ENCODE data around the gene KAZN. TPM values are rescaled to one million over a fixed set of nuclear protein-coding genes. Genes with fewer than 3 reads are reported as not detected.
A peak's percentile ranks its signal among the peaks of the same experiment; 100 is the strongest.

KAZN gene
- total and polyA plus RNA-seq, 2 donors from 2014 or later: 17.4 to 60.8 TPM

DNA sequence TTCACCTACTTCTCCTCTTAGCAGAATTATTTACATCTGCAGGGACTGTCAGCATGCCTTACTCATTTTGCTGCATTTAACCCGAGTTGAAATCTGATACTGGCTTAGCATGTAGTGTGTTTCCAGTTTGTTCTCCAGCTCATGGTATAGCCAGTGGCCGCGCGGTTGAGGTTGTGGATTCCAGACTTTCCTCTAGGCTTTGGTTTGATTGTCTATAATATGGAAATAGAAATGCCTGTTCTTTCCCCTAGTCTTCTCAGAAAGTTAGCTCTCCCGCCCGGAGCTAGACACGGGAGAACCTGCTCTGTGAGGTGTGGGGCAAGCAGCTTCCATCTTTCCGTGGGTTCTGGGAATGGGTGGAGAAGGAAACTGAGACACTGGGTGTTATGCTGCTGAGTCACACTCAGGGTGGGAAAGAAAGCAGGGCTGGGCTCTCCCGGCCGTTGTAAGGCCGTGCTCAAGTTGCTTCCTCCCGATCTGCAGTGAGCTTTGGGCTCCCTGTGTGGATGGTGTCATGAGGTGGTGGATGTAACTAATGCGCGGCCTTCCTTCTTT is 348.3 kb downstream of the KAZN start:
- FAIRE-seq: no peak
- no peak overlapping the region for H3K4me3 ChIP-seq (ENCODE audit: low read length in 3 of 3)

GRCh38 chr1:14947421-14947820 is 348.9 kb downstream of the KAZN start:
- intact Hi-C loops (cut with DNase I): no loop called here
- Histone ChIP-seq H3K4me3 (ENCODE audit: low read length in 3 of 3) (no peak overlapping the region), H3K4me1 (ENCODE audit: control insufficient read depth in 2 of 3, insufficient read depth in 2 of 3, low read depth in 1 of 3, low read length in 3 of 3) (peaks cover 6 to 69% (median 65%) of the 10 kb centered on the region in 3 donors), H3K36me3 (ENCODE audit: control insufficient read depth in 2 of 3, insufficient read depth in 3 of 3, low read length in 3 of 3) (no peaks in the 10 kb centered on the region), H3K27me3 (ENCODE audit: control insufficient read depth, insufficient read depth, low read length) (no peaks in the 10 kb centered on the region), H3K27ac (ENCODE audit: low read depth in 2 of 2, low read length in 2 of 2) (peak overlapping the region; percentile 26 to 62), H3K9me3 (ENCODE audit: control insufficient read depth in 2 of 3, insufficient read depth in 1 of 3, low read length in 3 of 3) (no peaks in the 10 kb centered on the region), H3K9ac (ENCODE audit: low read length in 3 of 3) (no peak overlapping the region)
- FAIRE-seq: no peak
- DNase-seq: no peak
- TF ChIP-seq CTCF (IDR thresholded peaks at IDR 0.05; ENCODE audit: borderline replicate concordance, extremely low read depth, insufficient read depth): no peak

More for the DNA sequence above, 348.3 kb downstream of the KAZN start:
- TF ChIP-seq CTCF (IDR thresholded peaks at IDR 0.05; ENCODE audit: borderline replicate concordance, extremely low read depth, insufficient read depth): no peak
- intact Hi-C loops (cut with DNase I): no loop called here
- no peaks in the 10 kb centered on the region for H3K36me3 ChIP-seq (ENCODE audit: control insufficient read depth in 2 of 3, insufficient read depth in 3 of 3, low read length in 3 of 3)
- peak overlapping the region in 1 of 3 donors; percentile 22 for H3K9ac ChIP-seq (ENCODE audit: low read length in 3 of 3)
- peak in 1 of 5 donors; percentile 77 for DNase-seq
- H3K27ac ChIP-seq (ENCODE audit: low read depth in 2 of 2, low read length in 2 of 2): peak overlapping the region; percentile 47 to 62
- H3K4me1 ChIP-seq (ENCODE audit: control insufficient read depth in 2 of 3, insufficient read depth in 2 of 3, low read depth in 1 of 3, low read length in 3 of 3): peaks cover 8 to 71% (median 67%) of the 10 kb centered on the region in 3 donors
- no peaks in the 10 kb centered on the region for H3K27me3 ChIP-seq (ENCODE audit: control insufficient read depth, insufficient read depth, low read length)
- H3K9me3 ChIP-seq (ENCODE audit: control insufficient read depth in 2 of 3, insufficient read depth in 1 of 3, low read length in 3 of 3): no peaks in the 10 kb centered on the region

DNA sequence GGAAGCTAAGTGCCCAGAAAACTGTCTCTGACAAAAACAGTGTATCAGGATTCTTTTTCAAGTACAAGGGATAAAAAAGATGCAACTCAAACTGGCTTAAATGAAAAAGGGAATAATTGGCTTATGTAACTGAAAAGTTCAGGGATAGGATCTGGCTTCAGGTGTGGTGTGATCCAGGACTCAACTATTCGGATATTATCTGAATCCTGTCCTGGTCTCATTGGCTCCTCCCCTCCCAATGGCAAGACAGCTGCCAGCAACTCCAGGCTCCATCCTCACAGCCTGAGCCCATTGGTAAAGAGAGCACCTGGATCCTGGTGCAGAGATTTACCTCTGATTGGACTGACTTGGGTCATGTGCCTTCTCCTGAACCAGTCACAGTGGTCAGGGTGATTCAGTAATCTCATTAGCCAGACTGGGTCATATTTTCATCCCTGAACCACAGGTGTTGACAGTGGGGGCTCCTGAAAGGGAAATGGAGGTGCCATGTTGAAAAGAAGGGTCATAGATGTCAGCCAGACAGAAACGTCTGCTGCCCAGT is 349.7 kb downstream of the KAZN start:
- H3K27me3 ChIP-seq (ENCODE audit: control insufficient read depth, insufficient read depth, low read length): no peaks in the 10 kb centered on the region
- no peak overlapping the region for H3K9ac ChIP-seq (ENCODE audit: low read length in 3 of 3)
- no peak for FAIRE-seq
- H3K36me3 ChIP-seq (ENCODE audit: control insufficient read depth in 2 of 3, insufficient read depth in 3 of 3, low read length in 3 of 3): no peaks in the 10 kb centered on the region
- H3K4me1 ChIP-seq (ENCODE audit: control insufficient read depth in 2 of 3, insufficient read depth in 2 of 3, low read depth in 1 of 3, low read length in 3 of 3): peaks cover 6 to 71% (median 66%) of the 10 kb centered on the region in 3 donors
- H3K9me3 ChIP-seq (ENCODE audit: control insufficient read depth in 2 of 3, insufficient read depth in 1 of 3, low read length in 3 of 3): no peaks in the 10 kb centered on the region
- TF ChIP-seq CTCF (IDR thresholded peaks at IDR 0.05; ENCODE audit: borderline replicate concordance, extremely low read depth, insufficient read depth): no peak
- H3K4me3 ChIP-seq (ENCODE audit: low read length in 3 of 3): no peak overlapping the region
- peak overlapping the region in 1 of 2 donors; percentile 62 for H3K27ac ChIP-seq (ENCODE audit: low read depth in 2 of 2, low read length in 2 of 2)
- intact Hi-C loops (cut with DNase I): no loop called here
- no peak for DNase-seq

All from kidney (tissue), 14 donors.